ENCODE measurements around the gene AMMECR1. TPM values are rescaled to one million over a fixed set of nuclear protein-coding genes. Genes with fewer than 3 reads are reported as not detected.

AMMECR1 gene
- total RNA-seq, 3 donors from 2014 or later (not counting 1 experiment from before 2014, with no cell fraction given), result 10.0 to 16.7 (median 11.5) TPM

DNA sequence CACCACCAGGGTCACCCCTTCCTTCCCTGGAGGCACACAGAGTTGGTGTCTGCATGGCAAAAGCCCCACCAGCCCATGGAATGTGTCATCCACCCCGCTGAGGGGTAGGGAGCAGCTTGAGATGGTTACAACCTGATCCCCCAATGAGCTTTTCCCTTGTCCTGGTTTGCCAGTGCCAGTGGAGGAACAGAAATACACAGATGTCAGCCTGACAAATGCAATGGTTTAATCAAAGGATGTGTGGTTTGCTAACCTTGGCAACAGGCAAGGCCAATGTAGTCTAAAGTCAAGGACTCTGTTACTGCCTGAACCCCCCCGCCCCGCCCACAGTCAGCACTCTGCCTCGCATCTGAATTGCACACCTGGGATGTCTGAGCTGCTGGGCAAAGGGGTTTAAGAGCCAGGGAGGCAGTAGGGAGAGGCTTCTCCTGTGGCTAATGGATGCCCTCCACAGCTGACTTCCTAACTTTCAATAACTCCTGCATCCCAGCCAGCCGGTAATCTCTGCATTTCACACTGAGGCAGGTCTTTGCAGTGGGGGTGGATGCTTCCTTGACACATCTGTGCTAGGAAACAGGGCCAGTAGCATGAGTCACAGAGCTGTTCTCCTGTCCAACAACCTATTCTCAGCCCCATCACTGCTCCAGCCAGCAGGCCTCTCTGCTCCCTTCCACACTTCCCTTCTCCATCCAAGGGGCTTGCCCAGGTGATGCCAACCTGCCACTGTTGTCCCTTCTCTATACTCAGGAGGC is 137.5 kb downstream of the AMMECR1 start:
- Mint-ChIP-seq H3K4me3 (no peak overlapping the region), H3K4me1 (peaks cover 0 to 25% of the 10 kb centered on the region in 2 donors), H3K36me3 (no peaks in the 10 kb centered on the region), H3K9me3 (no peaks in the 10 kb centered on the region), H3K27me3 (ENCODE audit: low read depth in 2 of 2) (no peaks in the 10 kb centered on the region), H3K27ac (peak overlapping the region in 1 of 2 donors; percentile 41)
- Histone ChIP-seq H3K36me3 (ENCODE audit: control insufficient read depth, insufficient read depth, low read length) (no peaks in the 10 kb centered on the region), H3K4me1 (ENCODE audit: control insufficient read depth, insufficient read depth, low read length) (no peaks in the 10 kb centered on the region), H3K4me3 (ENCODE audit: low read length) (no peak overlapping the region), H3K27ac (ENCODE audit: low read length) (no peak overlapping the region), H3K9me3 (ENCODE audit: control insufficient read depth, insufficient read depth, low read length) (no peaks in the 10 kb centered on the region), H3K27me3 (ENCODE audit: control insufficient read depth, insufficient read depth, low read length) (no peaks in the 10 kb centered on the region)
- 83% methylated on average over 2 of the region's 5 CpGs for WGBS (ENCODE audit: insufficient coverage)
- ATAC-seq (no peak), DNase-seq (no peak)
- TF ChIP-seq CTCF (IDR thresholded peaks at IDR 0.05), result no peak
- intact Hi-C loops (cut with micrococcal nuclease), result no loop called here

GRCh38 chrX:110178179-110178865 is 139.6 kb downstream of the AMMECR1 start:
- no peak for DNase-seq
- Histone ChIP-seq H3K27me3 (ENCODE audit: control insufficient read depth, insufficient read depth, low read length) (no peaks in the 10 kb centered on the region), H3K4me3 (ENCODE audit: low read length) (no peak overlapping the region), H3K9me3 (ENCODE audit: control insufficient read depth, insufficient read depth, low read length) (no peaks in the 10 kb centered on the region), H3K27ac (ENCODE audit: low read length) (no peak overlapping the region), H3K36me3 (ENCODE audit: control insufficient read depth, insufficient read depth, low read length) (no peaks in the 10 kb centered on the region), H3K4me1 (ENCODE audit: control insufficient read depth, insufficient read depth, low read length) (no peaks in the 10 kb centered on the region)
- Mint-ChIP-seq H3K27ac (no peak overlapping the region), H3K27me3 (ENCODE audit: low read depth in 2 of 2) (no peaks in the 10 kb centered on the region), H3K36me3 (no peaks in the 10 kb centered on the region), H3K4me3 (no peak overlapping the region), H3K9me3 (no peaks in the 10 kb centered on the region), H3K4me1 (peaks cover 7 to 19% of the 10 kb centered on the region in 2 donors)
- intact Hi-C loops (cut with micrococcal nuclease), result no loop called here
- ATAC-seq, result no peak
- 95% methylated on average over 4 of the region's 5 CpGs for WGBS (ENCODE audit: insufficient coverage)
- TF ChIP-seq CTCF (IDR thresholded peaks at IDR 0.05), result no peak

DNA sequence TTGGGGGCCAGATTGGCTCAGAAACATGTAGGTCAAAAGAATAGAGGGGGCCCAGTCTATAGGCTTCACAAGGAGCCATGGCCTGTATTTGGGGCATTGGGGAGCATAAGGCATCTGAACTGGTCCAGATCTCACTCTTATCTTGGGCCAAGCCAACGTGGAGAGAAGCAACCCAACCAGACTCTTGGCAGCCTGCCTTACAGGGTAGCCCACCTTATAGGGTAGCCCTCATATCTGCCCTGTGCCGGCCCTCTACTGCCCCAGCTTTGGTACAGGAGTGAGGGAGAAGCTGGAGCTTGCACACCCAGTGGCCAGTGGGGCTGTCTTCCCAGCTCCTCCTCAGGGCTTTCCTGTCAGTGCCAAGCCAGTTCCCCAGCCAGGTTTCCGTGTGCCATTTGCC is 142.2 kb downstream of the AMMECR1 start:
- no peaks in the 10 kb centered on the region for H3K36me3 Mint-ChIP-seq
- H3K4me1 Mint-ChIP-seq, result peaks cover 16 to 23% of the 10 kb centered on the region in 2 donors
- Histone ChIP-seq H3K36me3 (ENCODE audit: control insufficient read depth, insufficient read depth, low read length) (peaks cover 2% of the 10 kb centered on the region), H3K9me3 (ENCODE audit: control insufficient read depth, insufficient read depth, low read length) (no peaks in the 10 kb centered on the region), H3K4me3 (ENCODE audit: low read length) (no peak overlapping the region), H3K4me1 (ENCODE audit: control insufficient read depth, insufficient read depth, low read length) (peaks cover 11% of the 10 kb centered on the region), H3K27ac (ENCODE audit: low read length) (no peak overlapping the region), H3K27me3 (ENCODE audit: control insufficient read depth, insufficient read depth, low read length) (no peaks in the 10 kb centered on the region)
- no peak for TF ChIP-seq CTCF (IDR thresholded peaks at IDR 0.05)
- no peak overlapping the region for H3K27ac Mint-ChIP-seq
- no peaks in the 10 kb centered on the region for H3K9me3 Mint-ChIP-seq
- DNase-seq (no peak), ATAC-seq (no peak)
- 100% methylated on average over 3 of the region's 3 CpGs for WGBS (ENCODE audit: insufficient coverage)
- H3K4me3 Mint-ChIP-seq, result no peak overlapping the region
- intact Hi-C loops (cut with micrococcal nuclease), result no loop called here
- H3K27me3 Mint-ChIP-seq (ENCODE audit: low read depth in 2 of 2), result no peaks in the 10 kb centered on the region

Data from natural killer cell (primary cell).